Measurements from ENCODE around the gene CTNNA3. TPM values are rescaled to one million over a fixed set of nuclear protein-coding genes. Genes with fewer than 3 reads are reported as not detected.

CTNNA3 gene
- total RNA-seq, 1 experiment from 2014 or later: 0.20 TPM

GRCh38 chr10:67110286-67110685 lies 585.7 kb downstream of the CTNNA3 start:
- intact Hi-C loops (cut with micrococcal nuclease; ENCODE audit: unreplicated experiment): no loop called here
- H3K27ac Mint-ChIP-seq (ENCODE audit: unreplicated experiment): no peak overlapping the region
- no peaks in the 10 kb centered on the region for H3K9me3 Mint-ChIP-seq (ENCODE audit: unreplicated experiment)
- H3K4me3 Mint-ChIP-seq (ENCODE audit: unreplicated experiment): no peak overlapping the region
- Histone ChIP-seq H3K9me3 (no peaks in the 10 kb centered on the region), H3K36me3 (ENCODE audit: control insufficient read depth, insufficient read depth, low read length) (no peaks in the 10 kb centered on the region), H3K27me3 (replicated peaks; ENCODE audit: control insufficient read depth, insufficient read depth, low read length) (no peaks in the 10 kb centered on the region), H3K4me3 (ENCODE audit: low read depth, low read length) (no peak overlapping the region), H3K4me1 (peaks cover 10% of the 10 kb centered on the region)
- DNase-seq: no peak
- BruUV-seq (replicated peaks): no TSS peak
- H3K4me1 Mint-ChIP-seq (ENCODE audit: low read depth, unreplicated experiment): peaks cover 9% of the 10 kb centered on the region
- CTCF ChIA-PET: no interaction called here
- TF ChIP-seq CTCF (IDR thresholded peaks at IDR 0.05; ENCODE audit: insufficient read depth in 1 of 2, low read depth in 1 of 2, low read length in 1 of 2, severe bottlenecking in 1 of 2, unreplicated experiment in 1 of 2): no peak
- no peaks in the 10 kb centered on the region for H3K36me3 Mint-ChIP-seq (ENCODE audit: insufficient read depth, unreplicated experiment)
- POLR2A ChIA-PET: no interaction called here
- H3K27me3 Mint-ChIP-seq (ENCODE audit: insufficient read depth, unreplicated experiment): no peaks in the 10 kb centered on the region

GRCh38 chr10:67107670-67108069 lies 588.3 kb downstream of the CTNNA3 start:
- no TSS peak for BruUV-seq (replicated peaks)
- H3K4me3 Mint-ChIP-seq (ENCODE audit: unreplicated experiment): no peak overlapping the region
- TF ChIP-seq CTCF (IDR thresholded peaks at IDR 0.05; ENCODE audit: insufficient read depth in 1 of 2, low read depth in 1 of 2, low read length in 1 of 2, severe bottlenecking in 1 of 2, unreplicated experiment in 1 of 2): no peak
- H3K4me1 Mint-ChIP-seq (ENCODE audit: low read depth, unreplicated experiment): no peaks in the 10 kb centered on the region
- H3K36me3 Mint-ChIP-seq (ENCODE audit: insufficient read depth, unreplicated experiment): no peaks in the 10 kb centered on the region
- intact Hi-C loops (cut with micrococcal nuclease; ENCODE audit: unreplicated experiment): no loop called here
- no peak overlapping the region for H3K27ac Mint-ChIP-seq (ENCODE audit: unreplicated experiment)
- ChIA-PET POLR2A (no interaction called here), CTCF (no interaction called here)
- DNase-seq: no peak
- no peaks in the 10 kb centered on the region for H3K9me3 ChIP-seq
- H3K27me3 ChIP-seq (replicated peaks; ENCODE audit: control insufficient read depth, insufficient read depth, low read length): no peaks in the 10 kb centered on the region
- no peaks in the 10 kb centered on the region for H3K9me3 Mint-ChIP-seq (ENCODE audit: unreplicated experiment)
- no peaks in the 10 kb centered on the region for H3K4me1 ChIP-seq
- no peak overlapping the region for H3K4me3 ChIP-seq (ENCODE audit: low read depth, low read length)
- H3K27me3 Mint-ChIP-seq (ENCODE audit: insufficient read depth, unreplicated experiment): no peaks in the 10 kb centered on the region
- H3K36me3 ChIP-seq (ENCODE audit: control insufficient read depth, insufficient read depth, low read length): no peaks in the 10 kb centered on the region

- ChIA-PET POLR2A (no interaction called here), CTCF (no interaction called here)
- no peak overlapping the region for H3K4me3 ChIP-seq (ENCODE audit: low read depth, low read length)
- no peaks in the 10 kb centered on the region for H3K4me1 ChIP-seq
- intact Hi-C loops (cut with micrococcal nuclease; ENCODE audit: unreplicated experiment): no loop called here
- Mint-ChIP-seq H3K27ac (ENCODE audit: unreplicated experiment) (no peak overlapping the region), H3K4me3 (ENCODE audit: unreplicated experiment) (no peak overlapping the region), H3K9me3 (ENCODE audit: unreplicated experiment) (no peaks in the 10 kb centered on the region), H3K36me3 (ENCODE audit: insufficient read depth, unreplicated experiment) (no peaks in the 10 kb centered on the region), H3K27me3 (ENCODE audit: insufficient read depth, unreplicated experiment) (peaks cover 2% of the 10 kb centered on the region), H3K4me1 (ENCODE audit: low read depth, unreplicated experiment) (no peaks in the 10 kb centered on the region)
- no peaks in the 10 kb centered on the region for H3K36me3 ChIP-seq (ENCODE audit: control insufficient read depth, insufficient read depth, low read length)
- BruUV-seq (replicated peaks): no TSS peak
- DNase-seq: no peak
- no peaks in the 10 kb centered on the region for H3K9me3 ChIP-seq
- H3K27me3 ChIP-seq (replicated peaks; ENCODE audit: control insufficient read depth, insufficient read depth, low read length): no peaks in the 10 kb centered on the region
- TF ChIP-seq CTCF (IDR thresholded peaks at IDR 0.05; ENCODE audit: insufficient read depth in 1 of 2, low read depth in 1 of 2, low read length in 1 of 2, severe bottlenecking in 1 of 2, unreplicated experiment in 1 of 2): no peak
These were observed 595.0 kb downstream of the CTNNA3 start for GRCh38 chr10:67100951-67101350.

Measured in Caco-2 (cell line).